ENCODE data around the gene S100A9. TPM values are rescaled to one million over a fixed set of nuclear protein-coding genes. Genes with fewer than 3 reads are reported as not detected.

Gene S100A9
- total and polyA plus RNA-seq, 7 donors: 26.4 to 111 (median 51.1) TPM

GRCh38 chr1:153366261-153366660, 8.6 kb downstream of the S100A9 start:
- TF ChIP-seq CTCF (IDR thresholded peaks at IDR 0.05): no peak
- Histone ChIP-seq H3K36me3 (ENCODE audit: insufficient read depth in 1 of 2, low read depth in 1 of 2) (no peaks in the 10 kb centered on the region), H3K4me3 (no peak overlapping the region), H3K9me3 (no peaks in the 10 kb centered on the region), H3K4me1 (no peaks in the 10 kb centered on the region), H3K27me3 (ENCODE audit: insufficient read depth in 3 of 3, low read length in 2 of 3) (no peaks in the 10 kb centered on the region), H3K27ac (no peak overlapping the region)
- no peak for ATAC-seq
- WGBS, 3 donors: 66 to 73% (median 69%) methylated on average over 6 of the region's 6 CpGs
- no peak for DNase-seq
- intact Hi-C loops (cut with DNase I): no loop called here

- Histone ChIP-seq H3K27ac (no peak overlapping the region), H3K36me3 (ENCODE audit: insufficient read depth in 1 of 2, low read depth in 1 of 2) (no peaks in the 10 kb centered on the region), H3K27me3 (ENCODE audit: insufficient read depth in 3 of 3, low read length in 2 of 3) (no peaks in the 10 kb centered on the region), H3K4me3 (no peak overlapping the region), H3K9me3 (no peaks in the 10 kb centered on the region), H3K4me1 (no peaks in the 10 kb centered on the region)
- no peak for TF ChIP-seq CTCF (IDR thresholded peaks at IDR 0.05)
- intact Hi-C loops (cut with DNase I): no loop called here
- ATAC-seq (no peak), DNase-seq (no peak)
- WGBS, 3 donors: 41 to 64% (median 63%) methylated on average over 2 of the region's 2 CpGs
These were observed 9.4 kb downstream of the S100A9 start for GRCh38 chr1:153367090-153367489.

- ATAC-seq (no peak), DNase-seq (no peak)
- Histone ChIP-seq H3K4me3 (no peak overlapping the region), H3K4me1 (no peaks in the 10 kb centered on the region), H3K27ac (no peak overlapping the region), H3K36me3 (ENCODE audit: insufficient read depth in 1 of 2, low read depth in 1 of 2) (no peaks in the 10 kb centered on the region), H3K27me3 (ENCODE audit: insufficient read depth in 3 of 3, low read length in 2 of 3) (no peaks in the 10 kb centered on the region), H3K9me3 (no peaks in the 10 kb centered on the region)
- intact Hi-C loops (cut with DNase I): no loop called here
- WGBS, 3 donors: 66 to 70% (median 69%) methylated on average over 2 of the region's 2 CpGs
- no peak for TF ChIP-seq CTCF (IDR thresholded peaks at IDR 0.05)
These were observed 10.8 kb downstream of the S100A9 start for GRCh38 chr1:153368495-153368894.

- DNase-seq (no peak), ATAC-seq (no peak)
- 75 to 83% (median 75%) methylated on average over 3 of the region's 3 CpGs for WGBS, 3 donors
- intact Hi-C loops (cut with DNase I): no loop called here
- H3K36me3 ChIP-seq (ENCODE audit: insufficient read depth in 1 of 2, low read depth in 1 of 2): no peaks in the 10 kb centered on the region
- H3K27me3 ChIP-seq (ENCODE audit: insufficient read depth in 3 of 3, low read length in 2 of 3): no peaks in the 10 kb centered on the region
- no peak overlapping the region for H3K4me3 ChIP-seq
- H3K4me1 ChIP-seq: no peaks in the 10 kb centered on the region
- no peaks in the 10 kb centered on the region for H3K9me3 ChIP-seq
- no peak for TF ChIP-seq CTCF (IDR thresholded peaks at IDR 0.05)
- no peak overlapping the region for H3K27ac ChIP-seq
These were observed 12.5 kb downstream of the S100A9 start for GRCh38 chr1:153370146-153370545.

GRCh38 chr1:153371231-153371630, 13.6 kb downstream of the S100A9 start:
- ATAC-seq (no peak), DNase-seq (no peak)
- Histone ChIP-seq H3K4me1 (no peaks in the 10 kb centered on the region), H3K4me3 (no peak overlapping the region), H3K9me3 (no peaks in the 10 kb centered on the region), H3K27ac (no peak overlapping the region), H3K36me3 (ENCODE audit: insufficient read depth in 1 of 2, low read depth in 1 of 2) (no peaks in the 10 kb centered on the region), H3K27me3 (ENCODE audit: insufficient read depth in 3 of 3, low read length in 2 of 3) (no peaks in the 10 kb centered on the region)
- no peak for TF ChIP-seq CTCF (IDR thresholded peaks at IDR 0.05)
- intact Hi-C loops (cut with DNase I): no loop called here
- 85 to 100% (median 94%) methylated on average over 1 of the region's 1 CpG for WGBS, 3 donors
